Neural progenitor cell (in vitro differentiated cells): ENCODE measurements around the gene PRDM15.

Experiments
- CTCF ChIP-seq: fragments of 200-600 bp; sonication (generic); IDR thresholded peaks from 2 replicates; pipeline ENCODE4 v1.5.1; 2017; ENCODE audit warnings: antibody characterized with exemption, mild to moderate bottlenecking
- EZH2 ChIP-seq: fragments of 200-600 bp; sonication (generic); IDR thresholded peaks from 2 replicates; pipeline ENCODE4 v1.6.1; 2017; ENCODE audit warnings: antibody characterized with exemption, mild to moderate bottlenecking, moderate library complexity

- TF ChIP-seq EZH2 (no peak), CTCF (no peak)
These were observed 53.3 kb downstream of the PRDM15 start for GRCh38 chr21:41825881-41826280.
